Mesothelial cell of epicardium (in vitro differentiated cells): ENCODE results near the gene DACT2. TPM values are rescaled to one million over a fixed set of nuclear protein-coding genes. Genes with fewer than 3 reads are reported as not detected.
"Not testable (repeated sequence)": the region's sequence is repeated elsewhere in the genome, so short reads cannot be mapped to it uniquely, and the experiment has no call there.

Experiments used
- DNase-seq, 2 experiments: peaks; one replicate each; pipeline ENCODE4 v3.0.0; 2021; ENCODE audit warnings: low spot score in 2 of 2; ENCODE audit not compliant: unreplicated experiment in 2 of 2
- H3K27ac Mint-ChIP-seq: 2 replicates; pipeline ENCODE4 v1.8.0; 2021; ENCODE audit warnings: mixed read lengths
- H3K27me3 Mint-ChIP-seq: 2 replicates; pipeline ENCODE4 v1.8.0; 2021; ENCODE audit warnings: low read depth, mixed read lengths
- H3K36me3 Mint-ChIP-seq: 2 replicates; pipeline ENCODE4 v1.8.0; 2021; ENCODE audit warnings: mixed read lengths
- H3K4me1 Mint-ChIP-seq: 2 replicates; pipeline ENCODE4 v1.8.0; 2021; ENCODE audit warnings: mixed read lengths
- H3K4me3 Mint-ChIP-seq: 2 replicates; pipeline ENCODE4 v1.8.0; 2021; ENCODE audit warnings: mild to moderate bottlenecking, moderate library complexity, mixed read lengths
- H3K9me3 Mint-ChIP-seq: 2 replicates; pipeline ENCODE4 v1.8.0; 2021; ENCODE audit warnings: mixed read lengths
- total RNA-seq: library from RNA; stranded (reverse); gene quantifications from 3 replicates; pipeline ENCODE4 v1.2.1, GENCODE V29; 2021
- TF ChIP-seq, protein P1 (sequence below): fragments of 200-600 bp; sonication (generic); IDR thresholded peaks from one replicate; pipeline ENCODE4 v1.5.0; 2021; ENCODE audit warnings: antibody characterized with exemption; ENCODE audit not compliant: unreplicated experiment

Gene DACT2
- total RNA-seq, 1 donor from 2014 or later = 7.4 TPM

DNA sequence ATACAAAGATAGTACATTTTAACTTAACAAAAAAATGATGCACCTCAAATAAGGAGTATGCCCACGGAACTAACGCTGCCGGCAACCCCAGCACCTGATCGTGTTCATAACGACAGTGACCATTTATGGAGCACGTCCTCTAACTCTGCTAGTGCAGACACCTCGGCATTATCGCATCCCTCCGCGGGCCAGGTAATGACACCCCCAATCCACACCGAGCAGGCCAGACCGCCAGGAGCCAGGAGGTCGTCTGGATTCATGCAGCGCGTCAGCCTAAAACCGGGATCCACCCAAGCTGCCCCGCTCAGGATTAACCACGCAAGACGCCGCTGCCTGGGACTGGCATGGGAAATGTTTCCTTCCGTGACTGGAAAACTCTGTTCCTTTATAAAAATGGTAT, 34.1 kb downstream of the DACT2 start:
- Mint-ChIP-seq H3K9me3 (no peaks in the 10 kb centered on the region), H3K27ac (no peak overlapping the region), H3K4me3 (no peak overlapping the region), H3K4me1 (peaks cover 9% of the 10 kb centered on the region), H3K27me3 (peaks cover 15% of the 10 kb centered on the region), H3K36me3 (no peaks in the 10 kb centered on the region)
- DNase-seq = no peak
- TF ChIP-seq, protein P1, sequence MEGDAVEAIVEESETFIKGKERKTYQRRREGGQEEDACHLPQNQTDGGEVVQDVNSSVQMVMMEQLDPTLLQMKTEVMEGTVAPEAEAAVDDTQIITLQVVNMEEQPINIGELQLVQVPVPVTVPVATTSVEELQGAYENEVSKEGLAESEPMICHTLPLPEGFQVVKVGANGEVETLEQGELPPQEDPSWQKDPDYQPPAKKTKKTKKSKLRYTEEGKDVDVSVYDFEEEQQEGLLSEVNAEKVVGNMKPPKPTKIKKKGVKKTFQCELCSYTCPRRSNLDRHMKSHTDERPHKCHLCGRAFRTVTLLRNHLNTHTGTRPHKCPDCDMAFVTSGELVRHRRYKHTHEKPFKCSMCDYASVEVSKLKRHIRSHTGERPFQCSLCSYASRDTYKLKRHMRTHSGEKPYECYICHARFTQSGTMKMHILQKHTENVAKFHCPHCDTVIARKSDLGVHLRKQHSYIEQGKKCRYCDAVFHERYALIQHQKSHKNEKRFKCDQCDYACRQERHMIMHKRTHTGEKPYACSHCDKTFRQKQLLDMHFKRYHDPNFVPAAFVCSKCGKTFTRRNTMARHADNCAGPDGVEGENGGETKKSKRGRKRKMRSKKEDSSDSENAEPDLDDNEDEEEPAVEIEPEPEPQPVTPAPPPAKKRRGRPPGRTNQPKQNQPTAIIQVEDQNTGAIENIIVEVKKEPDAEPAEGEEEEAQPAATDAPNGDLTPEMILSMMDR = no peak

DNA sequence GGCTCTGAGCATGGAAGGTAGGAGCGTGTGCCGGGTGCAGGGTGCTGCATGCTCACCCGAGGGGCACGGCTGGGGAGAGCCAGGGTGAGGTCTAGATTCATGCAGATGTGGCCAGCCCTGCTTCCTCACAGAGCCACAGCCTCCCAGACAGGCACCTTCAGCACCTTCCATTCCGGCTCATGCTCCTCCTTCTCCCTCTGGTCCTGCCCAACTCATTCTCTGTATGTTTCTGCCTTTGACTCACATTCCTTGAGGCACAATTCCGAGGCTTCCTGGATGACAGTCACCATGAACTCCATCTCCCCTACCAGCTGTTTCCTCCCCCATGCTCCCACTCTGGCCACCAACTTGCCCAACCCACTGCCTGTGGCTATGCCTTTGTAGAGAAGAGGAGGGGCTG, 35.4 kb downstream of the DACT2 start:
- Mint-ChIP-seq H3K27ac (no peak overlapping the region), H3K27me3 (peaks cover 24% of the 10 kb centered on the region), H3K4me3 (no peak overlapping the region), H3K36me3 (no peaks in the 10 kb centered on the region), H3K4me1 (peaks cover 9% of the 10 kb centered on the region), H3K9me3 (no peaks in the 10 kb centered on the region)
- TF ChIP-seq, protein P1 = no peak
- no peak for DNase-seq

GRCh38 chr6:168283686-168284025, 35.9 kb downstream of the DACT2 start:
- peaks cover 28% of the 10 kb centered on the region for H3K27me3 Mint-ChIP-seq
- H3K36me3 Mint-ChIP-seq = no peaks in the 10 kb centered on the region
- H3K9me3 Mint-ChIP-seq = no peaks in the 10 kb centered on the region
- no peak for DNase-seq
- H3K4me3 Mint-ChIP-seq = no peak overlapping the region
- H3K27ac Mint-ChIP-seq = no peak overlapping the region
- TF ChIP-seq, protein P1 = no peak
- H3K4me1 Mint-ChIP-seq = peaks cover 9% of the 10 kb centered on the region

GRCh38 chr6:168282985-168283685, 36.4 kb downstream of the DACT2 start:
- TF ChIP-seq, protein P1 = no peak
- H3K27ac Mint-ChIP-seq = no peak overlapping the region
- H3K4me3 Mint-ChIP-seq = no peak overlapping the region
- H3K27me3 Mint-ChIP-seq = peaks cover 29% of the 10 kb centered on the region
- no peaks in the 10 kb centered on the region for H3K9me3 Mint-ChIP-seq
- no peaks in the 10 kb centered on the region for H3K36me3 Mint-ChIP-seq
- H3K4me1 Mint-ChIP-seq = peaks cover 6% of the 10 kb centered on the region
- no peak for DNase-seq

GRCh38 chr6:168281826-168282225, 37.8 kb downstream of the DACT2 start:
- H3K36me3 Mint-ChIP-seq = no peaks in the 10 kb centered on the region
- no peak overlapping the region for H3K4me3 Mint-ChIP-seq
- TF ChIP-seq, protein P1 = no peak
- DNase-seq = no peak
- H3K4me1 Mint-ChIP-seq = peaks cover 1% of the 10 kb centered on the region
- peaks cover 35% of the 10 kb centered on the region for H3K27me3 Mint-ChIP-seq
- no peaks in the 10 kb centered on the region for H3K9me3 Mint-ChIP-seq
- no peak overlapping the region for H3K27ac Mint-ChIP-seq

- not testable (repeated sequence) for H3K9me3 Mint-ChIP-seq, H3K27ac Mint-ChIP-seq, H3K4me3 Mint-ChIP-seq, H3K36me3 Mint-ChIP-seq, H3K4me1 Mint-ChIP-seq, DNase-seq
- peaks cover 35% of the 10 kb centered on the region for H3K27me3 Mint-ChIP-seq
Observed at GRCh38 chr6:168281314-168281713, 38.3 kb downstream of the DACT2 start.
